Ecto neural progenitor cell (in vitro differentiated cells): ENCODE results near the gene HTD2.
"Not testable (repeated sequence)": the region's sequence is repeated elsewhere in the genome, so short reads cannot be mapped to it uniquely, and the experiment has no call there.

Experiments used
- DNase-seq: peaks from one replicate; pipeline ENCODE4 v3.0.0-alpha.2; 2018; ENCODE audit warnings: low spot score

Gene HTD2

GRCh38 chr3:58305882-58306711 is at the start of gene HTD2, which contains the start of gene RPP14:
Gene HTD2 (plus strand): TSS chr3:58306520. CDS start chr3:58317614, 11,094 bp downstream.
Gene RPP14 (plus strand): TSS chr3:58306245. CDS start chr3:58310330, 4,085 bp downstream.
- DNase-seq = peak; percentile 98

DNA sequence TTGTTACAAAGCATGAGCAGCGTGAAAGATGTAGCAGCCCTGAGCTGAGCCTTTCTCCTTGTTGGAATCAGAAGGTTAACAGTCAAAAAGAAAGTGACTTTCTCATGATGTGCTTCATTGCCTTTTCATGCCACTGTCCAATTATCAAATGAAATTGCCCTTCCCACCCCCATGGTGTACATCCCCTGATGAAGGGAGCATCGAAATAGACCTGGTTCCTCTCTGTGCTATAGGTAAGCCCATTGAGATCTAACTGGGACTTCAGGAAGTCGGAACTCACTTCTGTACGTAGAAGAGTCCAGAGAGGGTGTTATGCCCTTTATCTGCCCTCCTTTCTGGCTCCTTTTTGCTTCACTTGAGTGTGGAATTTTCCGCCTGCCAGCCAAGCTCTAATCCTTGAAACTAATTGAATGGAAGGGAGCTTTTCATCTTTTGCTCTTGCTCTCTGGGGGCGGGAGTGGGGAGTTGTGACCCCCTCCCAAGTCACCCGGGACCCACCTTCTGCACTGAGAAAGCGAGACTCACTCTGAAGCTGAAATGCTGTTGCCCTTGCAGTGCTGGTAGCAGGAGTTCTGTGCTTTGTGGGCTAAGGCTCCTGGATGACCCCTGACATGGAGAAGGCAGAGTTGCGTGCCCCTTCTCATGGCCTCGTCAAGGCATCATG is 47.8 kb upstream of the HTD2 start:
- DNase-seq = no peak

GRCh38 chr3:58260261-58260731 is 46.0 kb upstream of the HTD2 start:
- no peak for DNase-seq

GRCh38 chr3:58260733-58261132 is 45.6 kb upstream of the HTD2 start:
- no peak for DNase-seq

DNA sequence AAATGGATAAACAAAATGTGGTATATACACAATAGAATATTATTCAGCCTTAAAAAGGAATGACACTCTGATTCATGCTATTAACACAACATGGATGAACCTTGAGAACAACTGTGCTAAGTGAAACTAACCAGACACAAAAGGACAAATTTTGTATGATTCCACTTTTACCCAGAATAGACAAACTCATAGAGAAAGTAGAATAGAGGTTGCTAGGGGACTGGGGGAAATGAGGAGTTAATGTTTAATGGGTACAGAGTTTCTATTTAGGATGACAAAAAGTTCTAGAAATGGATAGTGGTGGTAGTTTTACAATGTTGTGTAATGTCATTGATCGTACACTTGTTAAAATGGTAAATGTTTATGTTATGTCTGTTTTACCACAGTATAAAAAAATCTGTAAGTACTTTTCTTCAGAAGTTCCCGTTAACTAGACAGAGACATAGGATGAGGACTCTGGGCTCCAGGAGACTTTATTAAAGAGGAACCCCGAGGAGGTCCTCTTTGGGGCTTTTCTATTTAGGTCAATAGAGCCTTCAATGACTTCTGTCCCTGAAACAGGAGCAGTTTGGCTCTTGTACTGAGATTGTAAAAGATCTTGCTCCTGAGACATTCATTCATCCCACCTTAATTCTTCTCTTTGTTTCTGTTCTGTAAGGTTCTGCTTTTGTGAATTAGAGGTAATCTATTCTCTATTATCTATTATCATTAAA is 44.2 kb upstream of the HTD2 start:
- no peak for DNase-seq

DNA sequence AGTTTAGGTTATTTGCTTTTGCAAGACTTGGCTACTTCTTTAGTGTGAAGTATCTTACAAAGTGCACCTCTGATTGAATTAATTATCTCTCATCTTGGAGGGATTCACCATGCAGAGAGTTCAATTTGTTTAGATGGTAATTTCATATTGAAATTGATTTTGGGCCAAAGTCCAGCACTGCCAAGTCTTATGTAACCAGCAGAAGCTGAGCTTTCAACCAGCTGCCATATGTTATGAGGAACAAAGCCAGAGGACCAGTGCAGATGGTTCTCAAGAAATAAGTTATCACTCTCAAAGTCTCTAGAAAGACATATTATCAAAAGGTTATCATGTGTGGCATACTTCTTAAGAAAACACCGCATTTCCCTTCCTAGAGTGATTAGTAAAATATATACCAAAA is 39.7 kb upstream of the HTD2 start:
- DNase-seq = no peak

DNA sequence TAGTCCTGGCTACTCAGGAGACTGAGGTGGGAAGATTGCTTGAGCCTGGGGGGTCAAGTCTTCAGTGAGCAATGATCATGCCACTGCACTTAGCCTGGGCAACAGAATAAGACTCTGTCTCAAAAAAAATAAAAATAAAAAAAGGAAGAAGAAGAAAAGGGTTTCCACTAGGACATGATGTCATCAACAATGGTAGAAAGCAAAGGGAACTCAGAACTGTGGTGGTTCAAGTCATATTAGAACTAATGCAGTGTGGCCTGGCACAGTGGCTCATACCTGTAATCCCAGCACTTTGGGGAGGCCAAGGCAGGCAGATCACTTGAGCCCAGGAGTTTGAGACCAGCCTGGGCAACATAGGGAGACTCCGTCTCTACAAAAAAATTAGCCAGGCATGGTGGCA is 38.8 kb upstream of the HTD2 start:
- not testable (repeated sequence) for DNase-seq

DNA sequence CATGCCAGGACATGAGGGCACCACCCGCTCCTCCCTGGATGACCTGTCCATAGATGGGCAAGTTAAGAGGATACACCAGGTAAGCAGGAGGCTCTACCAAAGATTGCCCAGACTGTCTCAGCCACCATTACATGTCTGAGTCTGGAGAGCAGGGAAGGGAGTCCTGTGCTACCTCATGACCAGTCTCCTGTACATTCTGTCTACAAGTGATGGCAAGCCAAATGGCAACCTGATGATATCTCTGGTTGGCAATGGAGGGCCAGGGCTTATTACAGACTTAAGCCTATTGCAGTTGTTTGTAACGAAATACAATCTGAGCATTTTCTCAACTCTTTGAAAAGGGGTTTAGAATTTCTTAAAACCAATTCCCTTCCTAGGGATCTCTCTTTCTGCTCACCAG is 37.0 kb upstream of the HTD2 start:
- no peak for DNase-seq

DNA sequence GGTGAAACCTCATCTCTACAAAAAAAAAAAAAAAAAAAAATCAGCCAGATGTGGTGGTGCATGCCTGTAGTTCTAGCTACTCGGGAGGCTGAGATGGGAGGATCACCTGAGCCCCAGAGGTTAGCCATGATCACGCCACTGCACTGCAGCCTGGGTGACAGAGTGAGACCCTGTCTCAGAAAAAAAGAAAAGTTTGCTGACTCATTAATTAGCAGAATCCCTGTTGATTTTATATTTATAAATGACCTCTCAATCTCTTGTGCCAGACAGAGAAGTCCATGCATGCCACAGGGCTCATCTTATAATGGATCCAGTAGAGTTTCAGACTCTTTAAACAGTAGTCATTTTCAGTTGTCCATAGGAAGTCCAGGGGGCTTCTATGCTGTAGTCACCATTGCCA is 35.8 kb upstream of the HTD2 start:
- DNase-seq = no peak

- DNase-seq = no peak
Measured at GRCh38 chr3:58271901-58272501, 34.3 kb upstream of the HTD2 start.

GRCh38 chr3:58272891-58273290 is 33.4 kb upstream of the HTD2 start:
- no peak for DNase-seq

- not testable (repeated sequence) for DNase-seq
Measured at GRCh38 chr3:58273362-58273761, 33.0 kb upstream of the HTD2 start.

DNA sequence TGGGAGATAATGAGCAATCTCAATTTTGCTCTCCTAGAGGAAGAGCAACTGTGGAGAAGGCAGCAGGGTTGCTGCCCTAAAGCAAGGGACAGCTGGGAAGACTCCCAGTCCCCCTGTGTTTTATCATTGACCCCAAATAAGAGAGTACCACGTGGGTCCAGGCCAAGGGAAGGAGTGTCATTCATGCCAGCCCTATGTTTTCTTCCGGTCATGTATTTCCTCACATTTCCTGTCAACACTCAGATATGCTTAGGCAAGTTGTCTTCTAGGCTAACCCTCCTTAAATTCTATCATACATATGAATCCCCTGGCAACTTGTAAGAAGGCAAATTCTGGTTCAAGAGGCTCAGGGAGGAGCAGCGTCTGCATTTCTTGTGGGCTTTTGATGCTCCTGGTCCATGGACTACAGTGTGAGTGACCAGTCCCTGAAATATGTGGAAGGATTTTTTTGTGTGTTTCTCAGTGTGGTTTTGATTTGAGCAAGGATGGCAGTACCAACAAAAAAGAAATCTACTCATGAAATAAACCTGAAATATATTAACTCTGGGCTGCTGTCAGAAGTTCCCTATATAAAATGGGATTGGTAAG is 32.2 kb upstream of the HTD2 start:
- DNase-seq = no peak

GRCh38 chr3:58281069-58281468 is 25.3 kb upstream of the HTD2 start:
- no peak for DNase-seq

DNA sequence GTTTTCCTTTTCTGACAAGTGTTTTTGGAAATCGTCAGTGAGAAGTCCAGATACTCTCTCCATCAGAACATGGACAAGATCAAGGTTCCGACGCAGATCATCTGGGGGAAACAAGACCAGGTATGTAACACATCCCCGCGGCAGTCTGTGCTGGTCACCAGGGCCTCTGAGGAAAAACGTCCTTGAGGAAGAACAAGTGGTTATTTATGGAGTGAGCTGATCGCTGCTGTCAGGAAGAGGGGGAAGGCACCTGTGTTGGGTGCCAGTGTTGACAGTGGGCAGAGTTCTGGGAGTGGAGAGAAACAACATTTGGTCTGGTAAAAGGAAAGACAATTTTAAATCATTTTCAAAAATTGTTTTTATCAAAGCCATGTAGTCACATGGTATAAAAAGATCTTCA is 21.0 kb upstream of the HTD2 start:
- DNase-seq = no peak

DNA sequence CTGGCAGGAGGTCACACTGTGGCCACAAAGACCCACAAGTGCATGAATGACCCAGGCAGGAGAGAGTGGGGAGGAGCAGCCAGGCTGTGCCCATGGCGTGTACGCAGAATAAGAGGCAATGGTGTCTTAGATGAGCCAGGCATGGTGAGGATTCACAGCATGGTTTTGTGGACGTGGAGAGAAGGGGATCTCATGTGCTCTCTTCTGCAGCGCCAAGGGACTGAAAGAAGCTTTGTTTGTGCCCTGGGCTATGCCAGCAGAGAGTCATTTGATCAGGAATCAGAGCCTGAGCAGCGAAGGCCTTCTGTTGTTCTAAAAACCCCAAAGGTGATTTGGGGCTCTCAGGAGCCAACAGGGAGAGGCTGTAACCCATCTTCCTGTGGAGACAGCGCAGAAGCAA is 19.0 kb upstream of the HTD2 start:
- DNase-seq = no peak

DNA sequence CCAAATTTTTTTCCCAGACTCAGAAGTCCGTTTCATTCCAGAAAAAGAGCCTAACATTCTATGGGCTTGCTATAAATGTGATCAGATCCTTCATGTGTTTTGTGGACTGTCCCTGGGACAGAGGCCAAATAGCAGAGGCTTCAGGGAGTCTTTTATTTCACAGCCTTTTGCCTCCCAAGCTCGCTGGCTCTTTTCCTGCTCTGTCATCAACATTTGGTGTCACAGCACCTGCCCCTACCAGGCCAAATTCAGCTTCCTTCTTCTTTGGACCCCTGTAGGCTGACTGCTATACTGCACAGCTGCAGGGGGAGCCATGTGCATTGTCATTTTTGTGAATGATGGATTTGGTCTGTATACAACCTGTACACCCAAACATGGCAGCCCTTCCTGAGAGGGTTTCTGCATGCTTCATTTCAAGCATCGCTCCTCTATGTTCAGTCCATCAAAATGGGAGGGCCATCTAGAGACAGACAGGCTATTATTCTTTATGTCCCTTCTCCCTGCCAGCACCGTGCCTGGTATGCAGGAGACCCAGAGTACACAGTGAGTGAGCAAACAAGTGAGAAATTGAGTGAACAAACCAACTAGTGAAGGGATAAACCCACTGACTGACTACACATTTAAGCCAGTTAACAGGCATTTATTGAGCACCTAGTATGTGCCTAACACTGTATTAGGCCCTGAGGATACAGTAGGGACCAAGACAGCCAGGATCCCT is 18.1 kb upstream of the HTD2 start:
- no peak for DNase-seq

DNA sequence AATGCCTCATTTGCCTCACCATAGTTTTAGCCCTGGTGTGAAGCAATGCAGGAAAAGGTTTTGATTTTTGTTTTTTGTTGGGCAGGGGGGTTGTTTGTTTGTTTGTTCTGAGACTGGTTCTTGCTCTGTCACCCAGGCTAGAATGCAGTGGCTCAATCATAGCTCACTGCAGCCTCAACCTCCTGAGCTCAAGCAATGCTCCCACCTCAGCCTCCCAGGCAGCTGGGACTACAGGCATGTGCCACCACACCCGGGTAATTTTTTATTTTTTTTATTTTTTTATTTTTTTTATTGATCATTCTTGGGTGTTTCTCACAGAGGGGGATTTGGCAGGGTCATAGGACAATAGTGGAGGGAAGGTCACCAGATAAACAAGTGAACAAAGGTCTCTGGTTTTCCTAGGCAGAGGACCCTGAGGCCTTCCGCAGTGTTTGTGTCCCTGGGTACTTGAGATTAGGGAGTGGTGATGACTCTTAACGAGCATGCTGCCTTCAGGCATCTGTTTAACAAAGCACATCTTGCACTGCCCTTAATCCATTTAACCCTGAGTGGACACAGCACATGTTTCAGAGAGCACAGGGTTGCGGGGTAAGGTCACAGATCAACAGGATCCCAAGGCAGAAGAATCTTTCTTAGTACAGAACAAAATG is 17.2 kb upstream of the HTD2 start:
- DNase-seq = not testable (repeated sequence)

DNA sequence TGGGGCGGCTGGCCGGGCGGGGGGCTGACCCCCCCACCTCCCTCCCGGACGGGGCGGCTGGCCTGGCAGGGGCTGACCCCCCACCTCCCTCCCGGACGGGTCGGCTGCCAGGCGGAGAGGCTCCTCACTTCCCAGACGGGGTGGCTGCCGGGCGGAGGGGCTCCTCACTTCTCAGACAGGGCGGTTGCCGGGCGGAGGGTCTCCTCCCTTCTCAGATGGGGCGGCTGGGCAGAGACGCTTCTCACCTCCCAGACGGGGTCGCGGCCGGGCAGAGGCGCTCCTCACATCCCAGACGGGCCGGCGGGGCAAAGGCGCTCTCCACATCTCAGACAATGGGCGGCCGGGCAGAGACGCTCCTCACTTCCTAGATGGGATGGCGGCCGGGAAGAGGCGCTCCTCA is 15.9 kb upstream of the HTD2 start:
- not testable (repeated sequence) for DNase-seq

DNA sequence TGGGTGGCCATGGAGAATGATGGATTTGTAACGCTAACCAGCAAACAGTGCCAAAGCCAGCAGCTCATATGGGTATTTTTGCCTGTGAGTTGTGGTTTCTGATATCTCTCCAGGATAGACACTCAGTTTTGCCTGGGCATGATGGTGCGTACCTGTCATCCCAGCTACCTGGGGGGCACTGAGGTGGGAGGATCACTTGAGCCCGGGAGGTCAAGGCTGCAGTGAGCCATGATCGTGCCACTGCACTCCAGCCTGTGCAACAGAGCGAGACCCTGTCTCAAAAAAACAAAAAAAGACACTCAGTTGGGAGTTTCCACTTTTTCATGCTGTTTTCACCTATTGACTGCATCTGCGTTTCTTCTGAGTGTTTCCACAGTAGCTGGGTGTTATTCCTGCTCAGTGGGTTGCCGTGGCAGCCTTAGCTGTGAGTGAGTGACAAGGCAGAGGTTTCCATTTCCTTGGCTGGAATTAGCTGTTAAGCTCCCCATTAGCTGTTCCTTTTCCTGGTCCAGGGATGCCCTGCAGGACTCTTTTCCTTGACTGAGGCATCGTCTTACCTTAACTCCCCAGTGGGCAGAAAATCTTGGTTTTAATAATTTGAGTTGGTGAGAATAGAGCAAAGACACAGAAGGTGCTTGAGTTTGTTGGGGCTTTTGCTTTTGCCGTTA is 14.5 kb upstream of the HTD2 start:
- no peak for DNase-seq
